Activated naive CD8-positive, alpha-beta T cell (primary cell): ENCODE measurements around the gene GGTLC2.
"Not testable (repeated sequence)": the region's sequence is repeated elsewhere in the genome, so short reads cannot be mapped to it uniquely, and the experiment has no call there.

Experiments
- H3K27ac Mint-ChIP-seq: one replicate; pipeline ENCODE4 v1.8.0; 2021; ENCODE audit warnings: mixed read lengths
- H3K27me3 Mint-ChIP-seq: one replicate; pipeline ENCODE4 v1.8.0; 2021; ENCODE audit warnings: mixed read lengths
- H3K36me3 Mint-ChIP-seq: one replicate; pipeline ENCODE4 v1.8.0; 2021; ENCODE audit warnings: mixed read lengths
- H3K4me1 Mint-ChIP-seq: one replicate; pipeline ENCODE4 v1.8.0; 2021; ENCODE audit warnings: low read depth, mixed read lengths
- H3K4me3 Mint-ChIP-seq: one replicate; pipeline ENCODE4 v1.8.0; 2021; ENCODE audit warnings: mild to moderate bottlenecking, mixed read lengths
- H3K9me3 Mint-ChIP-seq: one replicate; pipeline ENCODE4 v1.8.0; 2021; ENCODE audit warnings: low read depth, mixed read lengths

GGTLC2 gene

GRCh38 chr22:22644314-22644713 is at the start of gene GGTLC2:
TSS of gene GGTLC2 (plus strand) at chr22:22644614. CDS start at chr22:22646346, 1,732 bp downstream.
- H3K4me1 Mint-ChIP-seq, H3K27ac Mint-ChIP-seq, H3K4me3 Mint-ChIP-seq, H3K36me3 Mint-ChIP-seq, H3K27me3 Mint-ChIP-seq, H3K9me3 Mint-ChIP-seq: not testable (repeated sequence)

DNA sequence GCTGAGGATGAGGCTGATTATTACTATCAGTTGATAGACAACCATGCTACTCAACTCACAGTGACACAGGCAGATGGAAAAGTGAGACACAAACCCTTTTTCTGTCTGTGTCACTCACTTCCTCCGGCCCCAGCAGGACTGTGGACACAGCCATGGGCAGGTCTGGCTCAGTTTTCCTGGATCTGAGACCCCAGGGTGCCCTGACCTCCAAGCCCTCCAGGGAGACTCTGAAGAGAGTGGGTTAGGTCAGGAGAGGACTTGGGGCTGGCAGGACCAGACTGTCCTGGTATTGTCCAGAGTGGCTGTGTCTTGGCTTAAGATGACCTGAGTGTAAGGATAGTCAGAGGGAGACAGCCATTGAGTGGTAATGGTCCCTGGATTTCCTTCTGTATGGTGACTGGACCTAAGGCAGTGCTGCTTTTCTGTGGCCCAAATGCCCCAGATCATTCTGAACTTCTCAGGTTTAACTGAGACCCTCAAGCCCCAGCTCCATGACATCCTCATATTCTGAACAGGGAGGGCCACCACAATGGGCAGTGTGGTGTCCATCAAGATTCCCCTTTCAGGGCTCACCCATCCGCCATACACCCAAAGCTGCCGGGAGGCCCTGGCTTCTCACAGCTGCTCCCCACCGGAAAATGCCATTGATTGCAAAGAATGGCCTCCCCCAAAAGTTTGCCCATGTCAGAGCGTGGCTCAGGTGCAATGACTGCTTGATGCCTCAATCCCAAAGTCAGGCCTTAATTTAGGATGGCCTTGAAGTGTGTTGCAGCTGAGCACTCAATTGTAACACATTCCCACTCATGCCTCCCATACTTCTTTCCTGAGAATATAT is 49.2 kb upstream of the GGTLC2 start:
- Mint-ChIP-seq H3K36me3 (no peaks in the 10 kb centered on the region), H3K27me3 (peaks cover 4% of the 10 kb centered on the region), H3K27ac (no peak overlapping the region), H3K4me1 (no peaks in the 10 kb centered on the region), H3K4me3 (no peak overlapping the region), H3K9me3 (no peaks in the 10 kb centered on the region)

- H3K4me3 Mint-ChIP-seq, result no peak overlapping the region
- no peaks in the 10 kb centered on the region for H3K36me3 Mint-ChIP-seq
- H3K9me3 Mint-ChIP-seq, result no peaks in the 10 kb centered on the region
- no peak overlapping the region for H3K27ac Mint-ChIP-seq
- peaks cover 3% of the 10 kb centered on the region for H3K27me3 Mint-ChIP-seq
- H3K4me1 Mint-ChIP-seq, result no peaks in the 10 kb centered on the region
These were observed 46.3 kb upstream of the GGTLC2 start for GRCh38 chr22:22598144-22598543.

DNA sequence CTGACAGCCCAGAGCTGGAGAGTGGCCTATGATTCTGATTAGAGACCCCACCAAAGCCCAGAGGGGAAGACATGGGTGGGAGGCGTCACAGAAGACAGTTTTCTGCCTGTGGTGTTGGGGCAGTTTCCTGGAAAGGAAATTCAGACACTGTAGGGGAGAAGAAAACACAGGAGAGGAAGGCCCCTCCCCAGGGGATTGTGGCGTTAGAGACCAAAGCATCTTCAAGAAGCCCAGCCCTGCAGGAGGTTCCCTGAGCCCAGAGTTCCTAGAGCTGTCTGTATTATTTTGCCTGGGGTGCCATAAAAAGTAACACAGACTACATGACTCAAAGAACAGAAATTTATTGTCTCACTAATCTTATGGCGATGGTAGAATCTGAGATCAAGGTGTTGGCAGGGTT is 45.2 kb upstream of the GGTLC2 start:
- Mint-ChIP-seq H3K27ac (no peak overlapping the region), H3K4me3 (no peak overlapping the region), H3K36me3 (no peaks in the 10 kb centered on the region), H3K9me3 (no peaks in the 10 kb centered on the region), H3K4me1 (no peaks in the 10 kb centered on the region), H3K27me3 (no peaks in the 10 kb centered on the region)

DNA sequence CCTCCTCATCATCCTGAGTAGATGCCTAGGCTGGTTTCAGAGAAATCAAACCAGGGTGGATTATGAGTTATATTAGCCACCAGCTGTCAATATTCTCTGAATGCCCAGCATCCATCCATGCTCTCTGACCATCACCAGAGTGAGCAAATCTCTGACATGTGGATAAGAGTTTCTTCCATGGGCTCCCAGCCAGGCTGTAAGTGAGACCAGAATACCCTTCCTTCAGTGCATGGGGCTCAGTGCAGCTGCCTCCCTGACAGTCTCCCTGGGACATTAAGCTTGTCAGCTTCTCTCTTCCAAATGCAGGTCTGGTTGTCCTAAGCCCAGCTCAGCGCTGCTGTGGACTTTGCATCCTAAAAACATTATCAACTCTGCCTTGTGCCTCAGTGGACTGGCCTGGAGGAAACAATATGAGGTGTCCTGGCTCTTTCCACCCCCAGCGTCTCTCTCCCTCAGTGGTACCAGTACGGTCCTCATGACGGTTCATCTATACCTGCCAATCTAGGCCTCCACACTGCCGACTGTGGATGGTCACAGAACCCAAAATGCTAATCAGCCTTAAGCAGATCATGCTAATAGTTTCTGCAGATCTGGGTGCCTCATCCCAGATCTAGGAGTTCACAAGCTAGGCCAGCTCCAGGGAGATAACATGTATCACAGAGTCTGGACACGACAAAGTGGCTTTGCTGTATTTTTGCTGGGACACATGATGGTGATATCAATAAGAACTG is 43.7 kb upstream of the GGTLC2 start:
- H3K4me1 Mint-ChIP-seq, result no peaks in the 10 kb centered on the region

GRCh38 chr22:22603470-22603947 is 40.9 kb upstream of the GGTLC2 start:
- no peaks in the 10 kb centered on the region for H3K4me1 Mint-ChIP-seq
- no peaks in the 10 kb centered on the region for H3K36me3 Mint-ChIP-seq
- H3K9me3 Mint-ChIP-seq, result no peaks in the 10 kb centered on the region
- no peaks in the 10 kb centered on the region for H3K27me3 Mint-ChIP-seq
- no peak overlapping the region for H3K4me3 Mint-ChIP-seq
- H3K27ac Mint-ChIP-seq, result no peak overlapping the region

More for the DNA sequence above, 43.7 kb upstream of the GGTLC2 start:
- Mint-ChIP-seq H3K36me3 (no peaks in the 10 kb centered on the region), H3K27ac (no peak overlapping the region), H3K4me3 (no peak overlapping the region), H3K27me3 (no peaks in the 10 kb centered on the region), H3K9me3 (no peaks in the 10 kb centered on the region)

GRCh38 chr22:22604326-22605073 is 39.9 kb upstream of the GGTLC2 start:
- H3K4me1 Mint-ChIP-seq, result no peaks in the 10 kb centered on the region
- H3K9me3 Mint-ChIP-seq, result no peaks in the 10 kb centered on the region
- no peak overlapping the region for H3K4me3 Mint-ChIP-seq
- H3K36me3 Mint-ChIP-seq, result no peaks in the 10 kb centered on the region
- no peak overlapping the region for H3K27ac Mint-ChIP-seq
- H3K27me3 Mint-ChIP-seq, result peaks cover 2% of the 10 kb centered on the region

- peaks cover 2% of the 10 kb centered on the region for H3K27me3 Mint-ChIP-seq
- H3K36me3 Mint-ChIP-seq, result no peaks in the 10 kb centered on the region
- H3K9me3 Mint-ChIP-seq, result no peaks in the 10 kb centered on the region
- H3K4me1 Mint-ChIP-seq, result no peaks in the 10 kb centered on the region
- no peak overlapping the region for H3K4me3 Mint-ChIP-seq
- no peak overlapping the region for H3K27ac Mint-ChIP-seq
These were observed 39.4 kb upstream of the GGTLC2 start for GRCh38 chr22:22605074-22605404.

- not testable (repeated sequence) for H3K4me1 Mint-ChIP-seq, H3K36me3 Mint-ChIP-seq, H3K9me3 Mint-ChIP-seq, H3K27me3 Mint-ChIP-seq, H3K27ac Mint-ChIP-seq, H3K4me3 Mint-ChIP-seq
These were observed 36.4 kb upstream of the GGTLC2 start for GRCh38 chr22:22608022-22608421.

GRCh38 chr22:22609291-22609690 is 35.1 kb upstream of the GGTLC2 start:
- H3K36me3 Mint-ChIP-seq, result no peaks in the 10 kb centered on the region
- H3K4me3 Mint-ChIP-seq, result no peak overlapping the region
- no peaks in the 10 kb centered on the region for H3K4me1 Mint-ChIP-seq
- peaks cover 2% of the 10 kb centered on the region for H3K27me3 Mint-ChIP-seq
- H3K9me3 Mint-ChIP-seq, result no peaks in the 10 kb centered on the region
- no peak overlapping the region for H3K27ac Mint-ChIP-seq

GRCh38 chr22:22612516-22612915 is 31.9 kb upstream of the GGTLC2 start:
- H3K4me3 Mint-ChIP-seq, result no peak overlapping the region
- H3K27ac Mint-ChIP-seq, result no peak overlapping the region
- peaks cover 2% of the 10 kb centered on the region for H3K27me3 Mint-ChIP-seq
- no peaks in the 10 kb centered on the region for H3K9me3 Mint-ChIP-seq
- peaks cover 11% of the 10 kb centered on the region for H3K4me1 Mint-ChIP-seq
- H3K36me3 Mint-ChIP-seq, result no peaks in the 10 kb centered on the region

GRCh38 chr22:22614065-22614464 is 30.3 kb upstream of the GGTLC2 start:
- Mint-ChIP-seq H3K27ac (no peak overlapping the region), H3K9me3 (no peaks in the 10 kb centered on the region), H3K4me1 (peaks cover 11% of the 10 kb centered on the region), H3K36me3 (no peaks in the 10 kb centered on the region), H3K27me3 (no peaks in the 10 kb centered on the region), H3K4me3 (no peak overlapping the region)

DNA sequence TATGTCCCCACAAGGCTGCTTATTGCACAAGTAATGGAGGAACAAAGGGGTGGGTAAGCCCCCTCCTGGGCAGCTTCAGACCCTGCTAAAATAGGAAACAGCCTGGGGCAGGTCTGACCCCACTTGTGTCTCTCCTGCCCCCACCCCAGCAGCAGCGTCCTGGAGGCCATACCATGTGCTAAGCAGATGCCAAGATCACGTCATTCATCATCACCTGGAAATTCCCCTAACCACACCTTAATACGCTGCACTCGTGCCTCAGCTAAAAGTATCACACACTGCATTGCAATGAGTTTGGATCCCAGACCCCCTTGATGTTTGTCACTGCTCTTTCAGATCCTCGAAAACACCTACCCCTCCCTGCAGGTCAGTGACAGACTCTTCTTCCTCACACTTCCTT is 27.8 kb upstream of the GGTLC2 start:
- H3K36me3 Mint-ChIP-seq, result no peaks in the 10 kb centered on the region
- peaks cover 11% of the 10 kb centered on the region for H3K4me1 Mint-ChIP-seq
- no peaks in the 10 kb centered on the region for H3K27me3 Mint-ChIP-seq
- peak overlapping the region; percentile 31 for H3K27ac Mint-ChIP-seq
- no peaks in the 10 kb centered on the region for H3K9me3 Mint-ChIP-seq
- H3K4me3 Mint-ChIP-seq, result no peak overlapping the region

- peaks cover 11% of the 10 kb centered on the region for H3K4me1 Mint-ChIP-seq
- no peak overlapping the region for H3K27ac Mint-ChIP-seq
- H3K36me3 Mint-ChIP-seq, result no peaks in the 10 kb centered on the region
- no peak overlapping the region for H3K4me3 Mint-ChIP-seq
- no peaks in the 10 kb centered on the region for H3K9me3 Mint-ChIP-seq
- H3K27me3 Mint-ChIP-seq, result no peaks in the 10 kb centered on the region
These were observed 26.0 kb upstream of the GGTLC2 start for GRCh38 chr22:22618448-22618847.

GRCh38 chr22:22618923-22619322 is 25.5 kb upstream of the GGTLC2 start:
- Mint-ChIP-seq H3K36me3 (no peaks in the 10 kb centered on the region), H3K4me1 (peaks cover 11% of the 10 kb centered on the region), H3K9me3 (no peaks in the 10 kb centered on the region), H3K27ac (no peak overlapping the region), H3K4me3 (no peak overlapping the region), H3K27me3 (no peaks in the 10 kb centered on the region)
